ENCODE data around the gene KCNQ1.

DNA sequence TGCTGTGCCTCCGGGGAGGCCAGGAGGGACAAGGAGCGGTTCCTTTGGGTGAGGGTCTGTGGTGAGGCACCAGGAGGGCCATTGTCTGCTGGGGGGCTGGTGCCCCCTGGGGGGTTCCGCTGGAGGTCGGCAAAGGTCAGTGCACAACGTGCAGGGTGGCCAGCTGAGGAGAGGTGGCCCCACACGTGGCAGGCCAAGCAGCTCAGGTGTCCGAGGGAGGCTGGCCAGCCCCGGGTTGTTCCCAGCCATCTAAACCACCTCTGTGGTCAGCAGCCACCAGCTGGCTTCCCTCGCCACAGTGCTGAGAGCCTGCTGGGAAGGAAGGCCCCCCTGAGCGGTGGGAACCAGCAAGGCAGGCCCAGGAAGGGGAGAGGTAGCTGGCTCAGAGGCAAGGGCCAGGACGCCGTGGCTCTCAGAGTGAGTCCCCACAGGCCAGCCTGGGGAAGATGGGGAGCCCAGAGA is 40.0 kb upstream of the KCNQ1 start:
- TF ChIP-seq POLR2A (IDR thresholded peaks at IDR 0.05; ENCODE audit: low read depth, low read length) (no peak), POLR2AphosphoS5 (IDR thresholded peaks at IDR 0.05; ENCODE audit: low read depth, low read length) (peak; percentile 64)

All from GM12891 (cell line).